ENCODE data around the gene MMP25.

MMP25 gene

DNA sequence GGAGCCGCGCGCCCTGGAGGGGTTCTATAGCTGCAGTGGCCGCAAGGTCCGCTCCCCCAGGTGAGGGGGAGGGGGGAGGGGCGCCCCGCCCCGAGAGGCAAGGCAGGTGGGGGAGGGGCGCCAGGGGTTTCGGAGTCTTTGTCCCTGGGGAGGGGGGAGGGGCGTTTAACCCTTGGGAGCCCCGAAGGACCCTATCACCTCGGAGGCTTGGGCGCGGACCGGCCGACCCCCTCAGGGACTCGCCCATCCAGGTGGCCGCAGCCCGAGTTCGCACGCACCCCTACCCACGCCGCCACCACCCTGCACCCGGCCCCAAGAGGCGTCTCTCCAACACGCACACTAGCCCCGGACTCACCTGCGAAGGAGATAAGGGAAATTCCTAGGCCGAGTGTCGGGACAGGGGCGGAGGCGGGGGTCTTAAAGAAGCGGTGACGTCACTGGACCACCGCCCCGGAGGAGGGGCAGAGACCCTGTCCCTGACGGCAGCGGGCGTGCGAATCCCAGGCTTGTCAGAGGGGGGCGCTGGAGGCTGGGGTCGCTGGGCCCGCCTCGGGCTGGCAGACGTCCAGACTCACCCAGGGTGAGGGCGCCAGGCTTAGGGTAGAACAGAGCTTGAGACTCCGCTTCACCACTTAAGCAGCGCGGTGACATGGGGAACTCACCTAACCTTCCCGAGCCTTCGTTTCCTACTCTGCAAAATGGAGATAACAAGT, 28.4 kb upstream of the MMP25 start, which contains the start of gene CLDN6:
CLDN6 (minus strand) TSS at position 390 of the 713 bp plus-strand sequence. CDS start 2,162 bp downstream, outside the sequence.
- no peak for DNase-seq (ENCODE audit: low read depth in 2 of 2)

DNA sequence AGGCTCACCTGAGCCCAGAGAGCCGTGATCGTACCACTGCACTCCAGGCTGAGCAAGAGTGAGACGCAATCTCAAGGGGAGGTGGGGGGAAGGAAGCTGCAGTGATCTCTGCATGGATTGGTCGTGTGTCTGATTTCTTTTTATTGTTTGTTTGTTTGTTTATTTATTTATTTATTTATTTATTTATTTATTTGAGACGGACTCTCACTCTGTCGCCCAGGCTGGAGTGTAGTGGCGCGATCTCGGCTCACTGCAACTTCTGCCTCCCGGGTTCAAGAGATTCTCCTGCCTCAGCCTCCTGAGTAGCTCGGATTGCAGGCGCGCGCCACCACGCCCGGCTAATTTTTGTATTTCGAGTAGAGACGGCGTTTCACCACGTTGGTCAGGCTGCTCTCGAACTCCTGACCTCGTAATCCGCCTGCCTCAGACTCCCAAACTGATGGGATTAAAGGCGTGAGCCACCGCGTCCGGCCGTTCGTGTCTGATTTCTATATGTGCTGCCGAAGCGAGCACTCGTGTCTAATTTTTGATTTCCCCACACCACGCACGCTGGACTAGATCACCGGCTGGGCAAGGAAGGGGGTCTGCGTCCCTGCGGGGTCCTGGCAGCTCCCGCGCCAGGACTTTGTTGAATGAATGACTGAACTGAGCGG, 26.6 kb upstream of the MMP25 start:
- DNase-seq (ENCODE audit: low read depth in 2 of 2), result no peak

DNA sequence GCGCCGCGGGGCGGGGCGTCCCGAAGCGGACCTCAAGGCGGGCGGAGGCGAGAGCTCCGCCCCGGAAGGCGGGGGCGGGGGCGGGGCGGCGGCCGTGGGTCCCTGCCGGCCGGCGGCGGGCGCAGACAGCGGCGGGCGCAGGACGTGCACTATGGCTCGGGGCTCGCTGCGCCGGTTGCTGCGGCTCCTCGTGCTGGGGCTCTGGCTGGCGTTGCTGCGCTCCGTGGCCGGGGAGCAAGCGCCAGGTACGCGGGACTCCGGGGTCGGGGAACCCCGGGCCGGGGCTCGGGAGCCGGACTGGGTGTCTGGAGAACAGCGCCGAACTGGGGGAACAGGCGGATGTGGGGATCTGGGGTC, 26.1 kb upstream of the MMP25 start, which contains the start of gene TNFRSF12A:
TNFRSF12A (plus strand) TSS at position 122 of the 357 bp plus-strand sequence; CDS start at position 152, 30 bp downstream.
- peak; percentile 63 to 66 for DNase-seq (ENCODE audit: low read depth in 2 of 2)

DNA sequence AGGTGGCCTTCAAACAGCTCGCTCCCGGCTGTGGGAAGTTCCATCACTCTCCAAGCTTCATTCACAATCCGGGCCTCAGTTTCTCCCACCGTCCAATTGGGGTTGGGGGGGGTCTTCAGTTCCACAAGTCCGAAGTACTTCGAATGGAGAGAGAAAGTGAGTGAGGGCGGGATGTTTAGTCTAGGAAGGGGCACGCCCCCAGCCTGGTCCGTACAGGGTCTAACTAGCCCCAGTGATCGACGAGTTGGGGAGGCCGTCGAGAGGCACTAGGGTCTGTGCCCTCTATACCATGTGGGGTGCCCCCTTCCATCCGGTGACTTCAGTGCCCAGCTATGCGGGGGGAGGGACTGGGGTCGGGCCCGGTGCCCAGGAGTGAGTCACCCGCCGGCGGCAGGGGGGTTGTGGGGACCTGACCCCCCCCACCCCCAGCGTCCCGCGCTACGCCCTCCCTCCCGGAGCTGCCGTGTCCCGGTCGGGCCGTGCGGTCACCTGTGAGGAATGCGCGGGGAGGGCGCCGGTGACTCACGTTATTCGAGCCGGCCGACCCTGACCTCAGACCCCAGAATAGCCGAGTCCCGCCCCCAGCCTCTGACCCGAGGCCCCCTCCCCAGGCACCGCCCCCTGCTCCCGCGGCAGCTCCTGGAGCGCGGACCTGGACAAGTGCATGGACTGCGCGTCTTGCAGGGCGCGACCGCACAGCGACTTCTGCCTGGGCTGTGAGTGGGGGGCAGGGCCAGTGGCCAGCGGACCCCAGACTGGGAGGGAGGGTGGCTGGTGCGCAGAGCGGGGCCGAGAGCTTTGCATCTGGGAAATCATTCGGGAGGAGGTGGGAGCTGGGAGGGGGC, 25.5 kb upstream of the MMP25 start:
- peak in 1 of 2 donors; percentile 32 for DNase-seq (ENCODE audit: low read depth in 2 of 2)

DNA sequence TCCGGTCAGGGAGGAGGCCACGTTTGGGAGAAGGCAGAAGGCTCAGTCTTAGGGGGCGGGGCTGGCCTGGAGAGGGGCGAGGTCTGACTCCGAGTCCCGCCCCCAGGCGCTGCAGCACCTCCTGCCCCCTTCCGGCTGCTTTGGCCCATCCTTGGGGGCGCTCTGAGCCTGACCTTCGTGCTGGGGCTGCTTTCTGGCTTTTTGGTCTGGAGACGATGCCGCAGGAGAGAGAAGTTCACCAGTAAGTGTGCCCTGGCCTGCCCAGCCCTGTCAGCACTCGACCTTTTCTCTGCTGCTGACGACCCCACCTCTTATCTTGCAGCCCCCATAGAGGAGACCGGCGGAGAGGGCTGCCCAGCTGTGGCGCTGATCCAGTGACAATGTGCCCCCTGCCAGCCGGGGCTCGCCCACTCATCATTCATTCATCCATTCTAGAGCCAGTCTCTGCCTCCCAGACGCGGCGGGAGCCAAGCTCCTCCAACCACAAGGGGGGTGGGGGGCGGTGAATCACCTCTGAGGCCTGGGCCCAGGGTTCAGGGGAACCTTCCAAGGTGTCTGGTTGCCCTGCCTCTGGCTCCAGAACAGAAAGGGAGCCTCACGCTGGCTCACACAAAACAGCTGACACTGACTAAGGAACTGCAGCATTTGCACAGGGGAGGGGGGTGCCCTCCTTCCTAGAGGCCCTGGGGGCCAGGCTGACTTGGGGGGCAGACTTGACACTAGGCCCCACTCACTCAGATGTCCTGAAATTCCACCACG, 24.7 kb upstream of the MMP25 start:
- DNase-seq (ENCODE audit: low read depth in 2 of 2), result peak; percentile 80 to 84

DNA sequence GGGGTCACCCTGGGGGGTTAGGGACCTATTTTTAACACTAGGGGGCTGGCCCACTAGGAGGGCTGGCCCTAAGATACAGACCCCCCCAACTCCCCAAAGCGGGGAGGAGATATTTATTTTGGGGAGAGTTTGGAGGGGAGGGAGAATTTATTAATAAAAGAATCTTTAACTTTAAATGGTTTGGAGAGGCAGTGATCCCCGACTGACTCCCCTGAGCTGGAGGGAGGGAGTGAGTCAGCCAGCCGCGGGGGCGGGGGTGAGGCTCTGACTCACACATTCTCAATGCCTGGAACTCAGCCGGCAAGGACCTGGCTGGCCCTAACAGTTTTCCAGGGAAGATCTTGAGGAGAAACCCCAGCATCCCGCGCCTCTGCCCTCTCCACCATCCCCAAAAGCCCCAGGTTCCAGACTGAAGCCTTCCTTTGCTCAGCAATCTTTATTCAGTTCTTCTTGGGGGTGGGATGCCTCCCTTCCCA, 24.1 kb upstream of the MMP25 start:
- DNase-seq (ENCODE audit: low read depth in 2 of 2), result peak; percentile 84 to 87

DNA sequence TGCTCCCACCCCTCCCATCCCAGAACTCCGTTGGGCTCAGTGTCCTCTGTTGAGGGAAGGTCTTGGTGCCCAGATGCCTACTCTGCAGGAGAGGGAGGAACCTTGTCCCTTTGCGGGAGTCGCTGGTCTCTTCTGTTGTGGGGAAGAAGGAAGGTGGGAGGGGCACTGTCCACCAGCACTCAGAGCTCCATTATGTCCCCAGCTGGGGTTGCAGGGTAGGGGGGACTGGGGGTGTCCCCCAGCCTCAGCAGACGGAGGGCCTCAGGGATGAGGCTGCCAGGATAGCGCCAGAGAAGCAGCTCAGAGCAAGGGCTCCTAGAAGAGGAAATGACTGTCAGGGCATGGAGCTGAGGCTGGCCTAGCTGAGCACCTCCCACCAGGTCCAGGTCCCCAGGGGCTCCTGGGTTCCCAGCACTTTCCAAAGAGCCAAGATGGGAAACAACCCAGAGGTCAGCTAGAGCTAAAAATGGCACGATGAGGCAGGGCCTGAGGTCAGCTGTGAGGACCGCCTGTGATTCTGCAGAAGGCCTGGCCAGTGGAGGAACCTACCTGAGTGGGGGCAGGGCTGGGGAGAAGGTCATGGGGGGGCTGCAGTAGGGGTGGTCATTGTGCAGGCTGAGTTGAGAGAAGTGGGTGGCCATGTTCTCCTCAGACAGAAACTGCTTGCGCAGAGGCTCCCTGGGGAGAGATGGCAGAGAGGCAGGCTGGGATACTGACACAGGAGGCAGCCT, 23.5 kb upstream of the MMP25 start:
- no peak for DNase-seq (ENCODE audit: low read depth in 2 of 2)

DNA sequence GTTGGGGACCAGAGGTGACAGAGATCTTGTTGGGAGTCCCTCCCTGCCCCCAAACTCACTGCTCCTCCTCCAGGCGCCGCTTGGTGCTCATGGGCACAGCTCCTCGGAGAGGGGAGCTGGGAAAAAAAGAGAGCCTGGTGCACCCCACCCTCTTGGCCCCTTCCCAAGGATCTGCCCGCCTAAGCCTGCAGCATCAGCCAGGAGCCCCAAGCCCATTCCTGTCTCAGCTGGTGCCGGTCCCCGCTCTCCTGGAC, 23.0 kb upstream of the MMP25 start:
- no peak for DNase-seq (ENCODE audit: low read depth in 2 of 2)

DNA sequence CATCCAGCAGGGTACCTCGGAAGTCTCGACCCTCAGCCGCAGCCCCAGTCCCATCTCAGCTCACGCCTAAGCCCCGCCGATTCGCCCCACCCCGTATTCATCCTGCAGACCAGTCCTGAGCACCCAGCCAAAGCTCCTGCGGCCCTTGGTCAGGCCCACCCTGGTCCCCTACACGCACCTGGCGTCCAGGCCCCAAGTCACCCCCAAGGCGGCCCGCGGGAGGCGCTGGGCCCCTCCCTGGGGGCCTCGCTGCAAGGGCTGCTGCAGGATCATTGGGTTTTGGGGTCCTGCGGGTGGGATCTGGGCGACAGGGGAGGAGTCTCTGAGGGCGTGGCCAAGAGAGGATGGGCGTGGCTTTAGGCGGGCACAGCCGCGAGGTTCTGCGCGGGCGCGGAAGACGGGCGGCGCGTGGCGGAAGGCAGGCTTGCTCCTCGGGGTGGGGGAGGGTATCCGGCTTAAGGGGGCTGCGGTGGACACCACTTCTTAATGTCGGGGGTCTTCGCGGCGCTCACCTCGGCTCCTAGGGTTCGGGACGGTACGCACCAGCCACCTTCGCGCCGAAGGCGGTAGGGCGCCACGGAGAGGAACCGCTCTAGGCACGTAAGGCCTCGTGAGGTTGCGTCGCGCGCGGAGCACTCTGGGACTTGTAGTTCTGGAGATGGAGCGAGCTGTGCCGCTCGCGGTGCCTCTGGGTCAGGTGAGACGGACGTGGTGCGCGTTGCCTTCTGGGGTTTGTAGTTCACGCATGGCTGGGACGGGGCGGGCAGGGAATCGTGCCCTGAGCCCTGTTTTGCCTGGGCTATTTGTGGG, 22.5 kb upstream of the MMP25 start, which contains the start of the genes HCFC1R1 and THOC6:
HCFC1R1 (minus strand) TSS at position 274 of the 810 bp plus-strand sequence; CDS start at position 273, 1 bp downstream.
THOC6 (plus strand) TSS at position 367 of the 810 bp plus-strand sequence; CDS start at position 659, 292 bp downstream.
- DNase-seq (ENCODE audit: low read depth in 2 of 2), result peak; percentile 91 to 96

DNA sequence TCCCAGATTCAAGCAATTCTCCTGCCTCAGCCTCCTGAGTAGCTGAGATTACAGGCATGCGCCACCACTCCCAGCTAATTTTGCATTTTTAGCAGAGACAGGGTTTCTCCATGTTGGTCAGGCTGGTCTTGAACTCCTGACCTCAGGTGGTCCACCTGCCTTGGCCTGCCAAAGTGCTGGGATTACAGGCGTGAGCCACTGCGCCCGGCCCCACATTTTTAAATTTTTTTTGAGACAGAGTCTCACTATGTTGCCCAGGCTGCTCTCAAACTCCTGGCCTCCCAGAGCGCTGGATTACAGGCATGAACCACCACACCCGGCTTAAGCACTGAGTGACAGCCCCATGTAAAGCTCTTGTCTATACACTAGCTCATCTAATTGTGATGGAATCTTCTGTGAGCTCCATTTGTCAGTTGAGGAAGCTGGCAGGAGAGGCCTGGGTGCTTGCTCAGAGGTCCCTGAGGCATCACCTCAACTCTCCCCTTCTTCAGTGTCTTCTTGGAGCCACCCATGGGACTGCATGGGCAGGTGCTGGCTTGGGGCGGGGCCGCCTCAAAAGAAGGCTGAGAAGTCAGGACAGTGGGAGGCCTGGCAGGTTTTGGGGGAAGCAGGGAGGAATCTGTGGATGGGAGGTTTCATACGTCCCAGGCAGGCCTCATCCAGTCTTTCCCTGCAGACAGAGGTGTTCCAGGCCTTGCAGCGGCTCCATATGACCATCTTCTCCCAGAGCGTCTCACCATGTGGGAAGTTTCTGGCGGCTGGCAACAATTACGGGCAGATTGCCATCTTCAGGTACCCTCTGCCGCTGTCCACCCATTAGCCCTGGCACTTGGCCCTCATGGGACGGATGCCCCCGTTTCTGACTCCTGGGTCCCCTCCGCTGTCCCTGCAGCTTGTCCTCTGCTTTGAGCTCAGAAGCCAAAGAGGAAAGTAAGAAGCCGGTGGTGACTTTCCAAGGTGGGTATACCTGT, 21.0 kb upstream of the MMP25 start:
- DNase-seq (ENCODE audit: low read depth in 2 of 2), result no peak

DNA sequence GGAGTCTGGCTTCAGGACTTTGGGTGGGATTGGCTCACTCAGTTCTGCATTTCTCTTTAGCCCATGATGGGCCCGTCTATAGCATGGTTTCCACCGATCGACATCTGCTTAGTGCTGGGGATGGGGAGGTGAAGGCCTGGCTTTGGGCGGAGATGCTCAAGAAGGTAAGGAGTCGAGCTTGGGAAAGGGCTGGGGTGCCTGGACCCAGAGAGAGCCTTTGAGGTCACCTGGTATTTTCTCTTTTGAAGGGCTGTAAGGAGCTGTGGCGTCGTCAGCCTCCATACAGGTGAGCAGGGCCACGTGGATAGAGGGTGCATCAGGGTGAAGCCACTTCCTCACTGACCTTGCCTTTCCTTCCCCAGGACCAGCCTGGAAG, 20.4 kb upstream of the MMP25 start:
- DNase-seq (ENCODE audit: low read depth in 2 of 2), result no peak

DNA sequence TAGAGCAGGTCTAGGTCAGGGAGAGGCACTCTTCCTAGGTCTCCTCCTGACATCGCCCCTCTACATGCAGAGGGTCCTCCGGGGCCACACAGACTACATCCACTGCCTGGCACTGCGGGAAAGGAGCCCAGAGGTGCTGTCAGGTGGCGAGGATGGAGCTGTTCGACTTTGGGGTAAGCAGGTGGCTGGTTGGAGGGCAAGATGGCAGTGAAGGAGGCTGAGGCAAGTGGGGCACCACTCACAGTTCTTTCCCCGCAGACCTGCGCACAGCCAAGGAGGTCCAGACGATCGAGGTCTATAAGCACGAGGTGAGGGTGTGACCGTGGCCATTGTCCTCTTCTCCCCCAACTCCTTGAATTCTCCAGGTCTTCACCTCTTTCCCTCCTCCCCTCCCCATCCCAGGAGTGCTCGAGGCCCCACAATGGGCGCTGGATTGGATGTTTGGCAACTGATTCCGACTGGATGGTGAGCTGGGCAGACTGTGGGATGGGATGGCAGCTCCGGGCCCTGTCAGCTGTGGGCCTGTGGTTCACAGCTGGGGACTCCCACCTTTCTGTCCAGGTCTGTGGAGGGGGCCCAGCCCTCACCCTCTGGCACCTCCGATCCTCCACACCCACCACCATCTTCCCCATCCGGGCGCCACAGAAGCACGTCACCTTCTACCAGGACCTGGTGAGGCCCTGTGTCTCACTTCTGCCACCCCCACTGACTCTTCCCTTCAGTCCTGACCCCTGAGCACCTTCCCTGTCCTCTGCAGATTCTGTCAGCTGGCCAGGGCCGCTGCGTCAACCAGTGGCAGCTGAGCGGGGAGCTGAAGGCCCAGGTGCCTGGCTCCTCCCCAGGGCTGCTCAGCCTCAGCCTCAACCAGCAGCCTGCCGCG, 19.5 kb upstream of the MMP25 start:
- DNase-seq (ENCODE audit: low read depth in 2 of 2), result no peak

DNA sequence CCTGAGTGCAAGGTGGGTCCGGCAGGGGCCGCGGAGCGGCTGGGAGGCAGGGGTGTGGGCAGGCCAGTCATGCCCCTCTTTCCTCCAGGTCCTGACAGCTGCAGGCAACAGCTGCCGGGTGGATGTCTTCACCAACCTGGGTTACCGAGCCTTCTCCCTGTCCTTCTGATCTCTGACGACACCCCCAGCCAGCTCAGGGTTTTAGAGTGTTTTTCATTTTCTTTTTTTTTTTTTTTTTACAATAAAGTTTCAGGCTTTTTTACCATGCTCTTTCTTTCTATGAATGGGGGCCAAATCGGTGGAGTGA, 18.9 kb upstream of the MMP25 start:
- no peak for DNase-seq (ENCODE audit: low read depth in 2 of 2)

DNA sequence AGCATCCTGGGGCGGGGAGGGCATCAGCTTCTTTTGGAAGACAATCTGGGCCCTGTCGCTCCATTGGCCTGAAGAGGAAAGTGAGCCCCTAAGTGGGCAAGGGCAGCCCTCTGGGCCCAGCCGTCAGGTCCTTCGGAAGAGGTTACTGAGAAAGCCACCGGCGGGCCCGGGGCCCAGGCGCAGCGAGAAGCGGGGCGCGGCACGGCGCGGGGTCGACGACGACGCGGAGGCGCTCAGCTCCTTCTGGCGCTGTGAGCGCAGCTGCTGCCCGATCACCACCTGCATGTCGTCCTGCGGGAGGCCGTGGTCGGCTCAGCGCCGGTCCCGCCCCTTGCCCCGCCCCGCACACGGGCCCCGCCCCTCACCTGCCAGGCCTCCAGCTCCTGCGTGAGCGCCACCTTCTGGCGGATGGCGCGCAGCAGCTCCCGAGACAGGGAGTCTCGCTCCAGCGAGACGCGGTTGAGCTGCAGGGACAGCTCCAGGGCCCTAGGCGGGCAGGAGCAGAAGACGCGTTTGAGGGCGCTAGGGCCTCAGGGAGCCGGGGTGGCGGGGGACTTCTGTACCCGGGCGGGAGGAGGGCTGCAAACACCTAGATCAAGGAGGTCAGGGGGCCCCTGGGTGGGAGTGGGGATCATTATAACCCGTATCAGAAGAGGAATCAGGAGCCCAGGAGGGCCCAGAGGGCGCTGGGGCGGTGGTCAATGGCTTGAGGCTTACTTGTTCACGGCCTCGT, 18.2 kb upstream of the MMP25 start:
- peak; percentile 88 to 90 for DNase-seq (ENCODE audit: low read depth in 2 of 2)

DNA sequence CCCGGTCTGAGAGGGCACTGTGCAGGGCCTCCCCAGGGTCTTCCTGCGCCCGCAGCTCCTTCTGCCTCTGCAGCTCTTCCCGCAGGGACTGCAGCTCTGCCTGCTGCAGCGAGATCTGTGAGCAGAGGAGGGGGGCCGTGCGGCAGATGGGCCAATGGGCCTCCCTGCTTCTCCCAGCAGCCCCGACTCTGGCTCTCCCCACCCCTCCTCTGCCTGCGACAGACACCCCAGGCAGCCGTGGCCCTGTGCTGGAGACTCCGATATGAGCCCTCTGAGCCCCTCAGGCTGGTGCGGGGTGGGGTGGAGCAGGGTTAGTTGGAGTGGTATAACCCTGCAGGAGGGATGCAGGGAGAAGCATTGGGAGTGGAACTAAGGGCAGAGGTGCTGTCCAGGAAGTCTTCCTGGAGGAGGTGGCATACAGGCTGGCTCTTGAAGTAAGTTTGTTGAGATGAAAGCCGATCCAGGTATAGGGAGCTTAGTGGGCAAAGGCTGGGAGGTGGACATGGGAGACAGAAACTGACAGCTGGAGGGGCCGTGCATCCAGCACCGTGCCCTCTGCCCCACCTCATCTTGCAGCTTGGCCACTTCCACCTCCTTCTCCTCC, 17.5 kb upstream of the MMP25 start:
- no peak for DNase-seq (ENCODE audit: low read depth in 2 of 2)

DNA sequence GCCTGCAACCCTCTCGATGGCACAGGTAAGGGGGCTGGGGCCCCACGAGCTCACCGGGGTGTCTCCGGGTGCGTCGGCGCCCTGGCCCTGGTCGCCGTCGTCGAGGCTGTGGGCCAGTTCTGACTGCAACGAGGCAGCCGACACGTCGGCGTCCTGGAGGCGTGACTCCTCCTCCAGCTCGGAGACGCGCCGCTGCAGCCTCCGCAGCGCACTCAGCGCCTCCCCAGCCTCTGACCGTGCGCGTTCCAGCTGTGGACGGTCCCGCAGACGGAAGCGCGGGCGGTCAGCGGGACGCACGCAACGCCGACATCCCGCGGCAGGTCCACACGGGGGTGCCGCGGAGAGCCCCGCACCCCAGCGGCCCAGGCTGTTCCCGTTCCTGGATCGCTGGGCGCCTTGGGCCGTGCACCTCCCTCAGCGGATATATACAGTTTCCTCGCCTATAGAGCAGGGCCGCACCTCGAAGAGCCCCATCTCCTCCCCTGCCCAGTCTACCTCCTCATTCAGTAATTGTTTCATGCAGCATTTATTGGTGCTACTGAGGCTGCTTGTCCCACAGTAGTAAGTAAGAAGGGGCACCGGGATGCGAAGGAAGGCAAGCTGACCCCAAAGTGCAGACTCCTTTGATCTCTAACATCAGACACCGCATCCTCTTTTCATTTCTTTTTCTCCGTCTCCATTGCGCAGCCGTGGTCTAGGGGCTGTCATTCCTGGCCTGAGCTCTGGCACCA, 16.7 kb upstream of the MMP25 start:
- DNase-seq (ENCODE audit: low read depth in 2 of 2), result no peak

Measured in stimulated activated CD8-positive, alpha-beta memory T cell treated with anti-CD3 and anti-CD28 coated beads, Interleukin-2, amount 100 ng/mL, for 48 hours (primary cell).